GM19328 (cell line): ENCODE data around the gene SCN9A.
"Not testable (repeated sequence)": the region's sequence is repeated elsewhere in the genome, so short reads cannot be mapped to it uniquely, and the experiment has no call there.

Source experiments
- ATAC-seq: cut with Tn5 transposase; IDR thresholded peaks from one replicate; pipeline ENCODE4 v1.9.1; 2021; ENCODE audit warnings: mild to moderate bottlenecking, moderate library complexity; ENCODE audit not compliant: unreplicated experiment

SCN9A gene

GRCh38 chr2:166376488-166376828 lies 714 bp upstream of the SCN9A start:
- ATAC-seq: no peak

GRCh38 chr2:166375195-166375735 lies 479 bp downstream of the SCN9A start:
- peak; percentile 10 for ATAC-seq

- no peak for ATAC-seq
These were observed 1.8 kb downstream of the SCN9A start for GRCh38 chr2:166373951-166374350.

- ATAC-seq: no peak
These were observed 2.2 kb downstream of the SCN9A start for GRCh38 chr2:166373539-166373938.

- no peak for ATAC-seq
These were observed 2.6 kb downstream of the SCN9A start for GRCh38 chr2:166373105-166373504.

- no peak for ATAC-seq
These were observed 3.7 kb downstream of the SCN9A start for GRCh38 chr2:166372046-166372445.

GRCh38 chr2:166365803-166366420 lies 9.8 kb downstream of the SCN9A start:
- no peak for ATAC-seq

GRCh38 chr2:166365239-166365638 lies 10.5 kb downstream of the SCN9A start:
- no peak for ATAC-seq

- ATAC-seq: no peak
These were observed 11.1 kb downstream of the SCN9A start for GRCh38 chr2:166364476-166365161.

- ATAC-seq: peak; percentile 70
These were observed 14.2 kb downstream of the SCN9A start for GRCh38 chr2:166361351-166362153.

- no peak for ATAC-seq
These were observed 14.8 kb downstream of the SCN9A start for GRCh38 chr2:166360906-166361305.

- no peak for ATAC-seq
These were observed 15.3 kb downstream of the SCN9A start for GRCh38 chr2:166360426-166360825.

- not testable (repeated sequence) for ATAC-seq
These were observed 17.8 kb downstream of the SCN9A start for GRCh38 chr2:166357950-166358321.

GRCh38 chr2:166357068-166357949 lies 18.4 kb downstream of the SCN9A start:
- ATAC-seq: no peak

GRCh38 chr2:166351319-166351718 lies 24.4 kb downstream of the SCN9A start:
- no peak for ATAC-seq

- no peak for ATAC-seq
These were observed 25.2 kb downstream of the SCN9A start for GRCh38 chr2:166350525-166350924.

GRCh38 chr2:166344286-166345113 lies 31.2 kb downstream of the SCN9A start:
- ATAC-seq: no peak

- ATAC-seq: no peak
These were observed 32.3 kb downstream of the SCN9A start for GRCh38 chr2:166343467-166343866.

- ATAC-seq: no peak
These were observed 34.3 kb downstream of the SCN9A start for GRCh38 chr2:166341426-166341825.

- ATAC-seq: no peak
These were observed 36.9 kb downstream of the SCN9A start for GRCh38 chr2:166338831-166339339.
